ENCODE results near the gene FYTTD1.

DNA sequence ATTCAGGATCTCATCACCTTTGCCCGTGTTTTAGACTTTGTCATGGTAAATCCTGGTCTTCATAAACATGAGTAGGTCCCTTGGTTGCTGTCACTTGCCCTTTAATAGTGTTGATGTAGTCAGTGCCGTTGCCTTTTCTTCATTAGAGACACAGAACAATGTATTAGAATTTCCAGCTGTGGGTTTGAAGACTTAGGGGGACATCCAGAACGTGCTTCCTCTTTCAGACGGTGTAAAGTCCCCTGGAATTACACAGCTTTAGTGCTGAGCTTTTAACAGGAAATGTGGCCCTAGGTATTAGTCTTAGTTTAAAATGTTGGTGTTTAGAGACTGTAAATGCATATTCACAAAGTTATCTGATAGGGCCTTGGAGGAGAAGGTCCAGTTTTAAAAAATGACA is 32.5 kb downstream of the FYTTD1 start:
- no peak for TF ChIP-seq ARNT (IDR thresholded peaks at IDR 0.05)
- no peak for TF ChIP-seq SUZ12 (IDR thresholded peaks at IDR 0.05)
- TF ChIP-seq BHLHE40 (IDR thresholded peaks at IDR 0.05; ENCODE audit: borderline replicate concordance): no peak
- no peak for TF ChIP-seq NFRKB (IDR thresholded peaks at IDR 0.05)
- no peak for TF ChIP-seq FOXK2 (IDR thresholded peaks at IDR 0.05)
- no peak for TF ChIP-seq FOXA1 (IDR thresholded peaks at IDR 0.05)
- TF ChIP-seq SP1 (IDR thresholded peaks at IDR 0.05): no peak
- no peak for TF ChIP-seq CTBP1 (IDR thresholded peaks at IDR 0.05; ENCODE audit: borderline replicate concordance)
- no peak for TF ChIP-seq ELF4 (IDR thresholded peaks at IDR 0.05)
- TF ChIP-seq TARDBP (IDR thresholded peaks at IDR 0.05): no peak
- TF ChIP-seq, protein P1, sequence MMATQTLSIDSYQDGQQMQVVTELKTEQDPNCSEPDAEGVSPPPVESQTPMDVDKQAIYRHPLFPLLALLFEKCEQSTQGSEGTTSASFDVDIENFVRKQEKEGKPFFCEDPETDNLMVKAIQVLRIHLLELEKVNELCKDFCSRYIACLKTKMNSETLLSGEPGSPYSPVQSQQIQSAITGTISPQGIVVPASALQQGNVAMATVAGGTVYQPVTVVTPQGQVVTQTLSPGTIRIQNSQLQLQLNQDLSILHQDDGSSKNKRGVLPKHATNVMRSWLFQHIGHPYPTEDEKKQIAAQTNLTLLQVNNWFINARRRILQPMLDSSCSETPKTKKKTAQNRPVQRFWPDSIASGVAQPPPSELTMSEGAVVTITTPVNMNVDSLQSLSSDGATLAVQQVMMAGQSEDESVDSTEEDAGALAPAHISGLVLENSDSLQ (IDR thresholded peaks at IDR 0.05): no peak
- TF ChIP-seq HDGF (IDR thresholded peaks at IDR 0.05; ENCODE audit: borderline replicate concordance): no peak
